Breast epithelium (tissue), 3 donors: ENCODE results near the gene ZNF407.

Experiments used
- CTCF ChIP-seq, 3 donors: fragments of 450-650 bp; IDR thresholded peaks; one replicate each; pipeline ENCODE4 v1.5.1; 2016 to 2017; ENCODE audit warnings: antibody characterized with exemption in 3 of 3, mild to moderate bottlenecking in 3 of 3, moderate library complexity in 3 of 3
- POLR2A ChIP-seq: fragments of 450-650 bp; IDR thresholded peaks from one replicate; pipeline ENCODE4 v1.6.1; 2016; ENCODE audit warnings: antibody characterized with exemption, mild to moderate bottlenecking, moderate library complexity

GRCh38 chr18:74682141-74682990, 84.7 kb downstream of the ZNF407 start:
- no peak for TF ChIP-seq CTCF (IDR thresholded peaks at IDR 0.05)
- TF ChIP-seq POLR2A: no peak
